HFFc6 (cell line): ENCODE measurements around the gene MRPS11. TPM values are rescaled to one million over a fixed set of nuclear protein-coding genes. Genes with fewer than 3 reads are reported as not detected.

Source experiments
- DNase-seq: peaks from one replicate; pipeline ENCODE4 v3.0.0-alpha.2; 2018
- H3K27ac Mint-ChIP-seq: 2 replicates; pipeline ENCODE4 v1.8.0; 2020; ENCODE audit warnings: mild to moderate bottlenecking, mixed read lengths
- H3K27me3 Mint-ChIP-seq: 2 replicates; pipeline ENCODE4 v1.8.0; 2021; ENCODE audit warnings: mild to moderate bottlenecking, moderate library complexity, mixed read lengths; ENCODE audit not compliant: insufficient read depth
- H3K36me3 Mint-ChIP-seq: 2 replicates; pipeline ENCODE4 v1.8.0; 2021; ENCODE audit warnings: low read depth, mixed read lengths
- H3K4me1 Mint-ChIP-seq: 2 replicates; pipeline ENCODE4 v1.8.0; 2020; ENCODE audit warnings: low read depth, mixed read lengths
- H3K4me3 Mint-ChIP-seq: 2 replicates; pipeline ENCODE4 v1.8.0; 2020; ENCODE audit warnings: mild to moderate bottlenecking, moderate library complexity, mixed read lengths
- H3K9me3 Mint-ChIP-seq: 2 replicates; pipeline ENCODE4 v1.8.0; 2020; ENCODE audit warnings: mild to moderate bottlenecking, mixed read lengths
- total RNA-seq, 6 experiments: library from RNA; stranded (reverse); fragmentation: NEBNext Ultra II Directional; extraction: Animal tissue kit (Norgen Biotek cat#: 25700); gene quantifications; 2 replicates in 1 of 6; 3 replicates in 5 of 6; pipeline ENCODE4 v1.2.3, GENCODE V29; 2021
- TF ChIP-seq, protein P1 (sequence below): fragments of 200-600 bp; sonication (generic); IDR thresholded peaks from 2 replicates; pipeline ENCODE4 v1.5.0; 2021; ENCODE audit warnings: antibody characterized with exemption, mild to moderate bottlenecking

MRPS11 gene
- total RNA-seq, 6 experiments from 2014 or later: 63.4 to 75.9 (median 69.4) TPM

DNA sequence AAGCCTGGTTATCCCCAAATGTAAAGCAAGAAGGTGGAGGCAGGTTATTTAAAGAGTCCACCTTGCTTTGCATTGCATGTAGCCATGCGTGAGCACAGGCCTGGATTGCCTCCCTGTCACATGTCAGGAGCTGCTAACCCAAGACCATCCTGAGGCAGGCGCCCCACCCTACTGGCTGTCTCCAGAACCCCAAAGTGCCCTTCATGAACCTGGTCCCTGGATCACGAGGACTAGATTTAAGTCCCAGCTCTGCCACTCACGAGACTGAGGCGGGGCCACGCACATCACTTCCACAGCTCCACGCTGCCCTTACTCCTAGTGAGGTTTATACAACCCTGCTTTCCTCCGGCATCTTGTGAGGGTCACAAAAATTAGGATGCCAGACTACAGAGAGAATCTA is 17.9 kb upstream of the MRPS11 start:
- Mint-ChIP-seq H3K4me1 (peaks cover 27% of the 10 kb centered on the region), H3K27me3 (peaks cover 2% of the 10 kb centered on the region; the same call in 1 of the 2 replicates), H3K9me3 (peaks cover under 1% of the 10 kb centered on the region; the same call in 1 of the 2 replicates), H3K4me3 (no peak overlapping the region), H3K36me3 (no peaks in the 10 kb centered on the region), H3K27ac (no peak overlapping the region)
- TF ChIP-seq, protein P1, sequence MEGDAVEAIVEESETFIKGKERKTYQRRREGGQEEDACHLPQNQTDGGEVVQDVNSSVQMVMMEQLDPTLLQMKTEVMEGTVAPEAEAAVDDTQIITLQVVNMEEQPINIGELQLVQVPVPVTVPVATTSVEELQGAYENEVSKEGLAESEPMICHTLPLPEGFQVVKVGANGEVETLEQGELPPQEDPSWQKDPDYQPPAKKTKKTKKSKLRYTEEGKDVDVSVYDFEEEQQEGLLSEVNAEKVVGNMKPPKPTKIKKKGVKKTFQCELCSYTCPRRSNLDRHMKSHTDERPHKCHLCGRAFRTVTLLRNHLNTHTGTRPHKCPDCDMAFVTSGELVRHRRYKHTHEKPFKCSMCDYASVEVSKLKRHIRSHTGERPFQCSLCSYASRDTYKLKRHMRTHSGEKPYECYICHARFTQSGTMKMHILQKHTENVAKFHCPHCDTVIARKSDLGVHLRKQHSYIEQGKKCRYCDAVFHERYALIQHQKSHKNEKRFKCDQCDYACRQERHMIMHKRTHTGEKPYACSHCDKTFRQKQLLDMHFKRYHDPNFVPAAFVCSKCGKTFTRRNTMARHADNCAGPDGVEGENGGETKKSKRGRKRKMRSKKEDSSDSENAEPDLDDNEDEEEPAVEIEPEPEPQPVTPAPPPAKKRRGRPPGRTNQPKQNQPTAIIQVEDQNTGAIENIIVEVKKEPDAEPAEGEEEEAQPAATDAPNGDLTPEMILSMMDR: no peak
- no peak for DNase-seq

DNA sequence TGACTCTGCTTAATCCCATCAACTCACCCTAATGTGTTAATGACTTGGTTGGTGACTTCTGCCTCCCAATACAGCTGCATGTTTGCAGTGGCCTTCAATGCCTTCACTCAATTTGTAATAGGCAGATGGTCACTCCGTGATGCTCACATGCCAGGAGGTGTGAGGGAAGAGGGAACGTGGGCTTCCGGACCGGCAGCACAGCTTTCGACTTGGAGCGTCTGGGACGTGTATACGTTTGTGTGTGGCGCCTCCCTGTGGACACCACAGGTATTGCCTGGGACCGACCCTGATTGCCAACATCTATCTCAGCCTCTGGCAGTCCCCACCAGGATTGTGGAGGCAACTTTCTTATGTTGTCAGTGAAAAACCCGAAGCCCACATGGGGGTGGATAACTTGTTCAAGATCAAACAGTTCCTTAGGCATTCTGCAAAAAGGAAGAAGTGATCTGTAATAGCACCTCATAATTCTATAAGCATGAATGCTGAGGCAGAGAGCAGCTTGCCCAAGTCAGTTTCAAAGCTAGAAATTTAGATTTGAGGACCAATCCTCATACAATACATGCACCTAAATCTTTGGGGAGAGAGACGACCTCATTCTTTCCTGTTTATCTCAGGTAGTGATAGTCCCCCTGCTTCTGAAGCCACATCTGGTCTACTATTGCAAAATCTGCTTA is 17.2 kb upstream of the MRPS11 start:
- H3K27ac Mint-ChIP-seq: no peak overlapping the region
- H3K36me3 Mint-ChIP-seq: no peaks in the 10 kb centered on the region
- H3K27me3 Mint-ChIP-seq: peaks cover 2% of the 10 kb centered on the region
- H3K4me3 Mint-ChIP-seq: no peak overlapping the region; the same call in 1 of the 2 replicates
- peaks cover 34% of the 10 kb centered on the region for H3K4me1 Mint-ChIP-seq
- H3K9me3 Mint-ChIP-seq: no peaks in the 10 kb centered on the region
- TF ChIP-seq, protein P1: peak; percentile 99
- DNase-seq: peak; percentile 62

DNA sequence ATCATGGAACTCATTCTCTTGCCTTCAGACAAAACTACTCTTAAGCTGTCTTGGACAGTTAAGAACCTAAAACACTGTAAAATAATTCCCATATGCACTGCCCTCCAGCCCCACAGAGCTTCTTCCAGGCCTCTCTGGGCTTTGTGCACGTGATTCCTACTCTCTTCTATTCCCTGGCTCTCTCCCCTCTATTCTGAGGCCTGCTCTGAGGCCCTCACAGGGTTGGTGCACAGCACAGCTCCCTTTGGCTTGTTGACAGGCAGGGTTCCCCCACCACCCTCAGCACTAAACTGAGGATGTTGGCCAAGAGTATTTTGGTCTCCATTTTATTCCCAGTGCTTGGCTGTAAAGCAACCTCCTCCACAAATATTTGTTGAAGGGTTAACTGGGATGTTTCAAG is 13.9 kb upstream of the MRPS11 start:
- H3K4me3 Mint-ChIP-seq: no peak overlapping the region
- H3K36me3 Mint-ChIP-seq: peaks cover 6% of the 10 kb centered on the region
- H3K27me3 Mint-ChIP-seq: peaks cover 2% of the 10 kb centered on the region
- no peaks in the 10 kb centered on the region for H3K9me3 Mint-ChIP-seq
- DNase-seq: no peak
- H3K4me1 Mint-ChIP-seq: peaks cover 26% of the 10 kb centered on the region
- TF ChIP-seq, protein P1: no peak
- H3K27ac Mint-ChIP-seq: no peak overlapping the region

DNA sequence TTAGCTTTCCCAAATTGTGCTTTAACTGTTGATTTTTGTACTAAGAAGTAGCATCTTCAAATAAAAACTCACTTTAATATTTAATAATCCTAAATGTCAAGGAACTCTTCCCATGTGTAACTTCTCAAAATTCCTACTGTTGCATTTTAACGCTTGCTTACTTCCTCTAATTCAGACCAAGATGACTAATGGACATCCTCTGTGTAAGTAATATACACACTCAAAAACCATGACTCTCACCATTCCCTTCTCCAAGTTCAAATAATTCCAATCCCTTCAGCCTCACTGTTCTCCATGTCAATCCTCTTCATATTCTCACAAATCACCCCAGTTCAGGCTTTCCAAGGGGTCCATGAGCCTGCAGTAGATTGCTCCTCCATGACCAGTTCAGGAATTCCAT is 13.3 kb upstream of the MRPS11 start:
- Mint-ChIP-seq H3K36me3 (peaks cover 6% of the 10 kb centered on the region), H3K27me3 (peaks cover 2% of the 10 kb centered on the region), H3K4me1 (peaks cover 26% of the 10 kb centered on the region), H3K27ac (peak overlapping the region; percentile 71), H3K4me3 (no peak overlapping the region), H3K9me3 (no peaks in the 10 kb centered on the region)
- DNase-seq: no peak
- TF ChIP-seq, protein P1: no peak

DNA sequence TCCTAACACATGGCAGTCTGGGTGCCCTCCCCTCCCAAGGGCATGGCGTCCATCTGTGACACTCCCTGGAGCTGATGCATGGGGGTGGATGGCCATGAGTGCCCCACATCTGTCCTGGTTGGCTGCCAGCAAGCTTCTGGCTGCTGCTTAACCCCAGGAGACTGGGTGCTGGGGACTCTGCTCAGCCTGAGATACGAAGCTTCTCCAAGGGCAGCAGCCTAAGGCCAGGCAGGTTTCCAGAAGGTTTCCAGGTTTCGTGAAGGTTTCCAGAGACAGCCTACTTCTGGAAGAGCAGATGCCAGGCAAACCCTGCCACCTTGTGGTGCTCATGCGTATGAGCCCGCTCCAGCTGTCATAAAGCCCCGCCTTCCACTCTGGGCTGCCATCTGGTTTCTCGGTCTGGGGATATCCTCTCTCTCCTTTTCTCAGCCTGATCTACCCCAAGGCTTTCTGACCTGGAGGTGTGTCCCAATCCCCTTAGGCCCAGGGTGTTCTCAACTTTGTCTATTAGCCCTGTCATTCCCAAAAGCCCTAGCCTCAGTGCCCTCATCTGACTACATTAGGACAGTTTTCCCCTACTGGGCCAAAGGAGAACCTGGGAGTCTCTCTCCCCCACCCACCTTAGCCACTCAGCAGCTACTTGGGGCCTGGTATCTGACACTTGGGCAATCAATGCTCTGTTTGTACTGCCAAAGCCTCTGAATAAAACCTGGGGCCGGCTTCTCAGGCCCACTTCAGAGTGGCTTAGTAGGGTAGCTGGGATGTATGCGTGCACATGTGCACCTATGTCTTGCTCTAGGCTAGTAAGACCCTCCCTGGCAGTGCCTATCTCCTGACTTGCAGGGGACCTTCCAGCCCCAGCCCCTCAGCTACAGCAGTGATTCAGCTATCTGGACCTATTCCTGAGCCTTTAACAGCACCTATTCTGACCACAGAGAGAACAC is 12.4 kb upstream of the MRPS11 start:
- Mint-ChIP-seq H3K4me1 (peaks cover 21% of the 10 kb centered on the region), H3K27ac (peak overlapping the region; percentile 71; the same call in 1 of the 2 replicates), H3K27me3 (peaks cover 2% of the 10 kb centered on the region), H3K4me3 (no peak overlapping the region), H3K9me3 (no peaks in the 10 kb centered on the region), H3K36me3 (peaks cover 6% of the 10 kb centered on the region)
- DNase-seq: peak; percentile 66
- TF ChIP-seq, protein P1: peak; percentile 86
